Stimulated activated effector memory CD8-positive, alpha-beta T cell treated with anti-CD3 and anti-CD28 coated beads, Interleukin-12 subunit alpha, Interleukin-12 subunit beta, amount 100 ng/mL, for 72 hours (primary cell): ENCODE results near the gene ADORA2A.

Experiments used
- ATAC-seq: fragments of 150-1000 bp; cut with Tn5 transposase; 2 replicates; pipeline ENCODE4 v1.10.0; 2021
- DNase-seq, 2 donors: peaks; one replicate each; pipeline ENCODE4 v3.0.0; 2021 to 2022; ENCODE audit warnings: low spot score in 2 of 2
- H3K27ac Mint-ChIP-seq: one replicate; pipeline ENCODE4 v1.8.0; 2022; ENCODE audit warnings: mild to moderate bottlenecking, mixed read lengths
- H3K36me3 Mint-ChIP-seq: one replicate; pipeline ENCODE4 v1.8.0; 2022; ENCODE audit warnings: mild to moderate bottlenecking, mixed read lengths
- H3K4me1 Mint-ChIP-seq: one replicate; pipeline ENCODE4 v1.8.0; 2022; ENCODE audit warnings: mixed read lengths
- H3K4me3 Mint-ChIP-seq: one replicate; pipeline ENCODE4 v1.8.0; 2022; ENCODE audit warnings: mild to moderate bottlenecking, mixed read lengths
- H3K9me3 Mint-ChIP-seq: one replicate; pipeline ENCODE4 v1.8.0; 2022; ENCODE audit warnings: mixed read lengths

The ADORA2A gene

GRCh38 chr22:24441406-24442351 is 14.3 kb downstream of the ADORA2A start:
- Mint-ChIP-seq H3K4me1 (peaks cover 62% of the 10 kb centered on the region), H3K9me3 (no peaks in the 10 kb centered on the region), H3K27ac (peak overlapping the region; percentile 85), H3K36me3 (peaks cover 75% of the 10 kb centered on the region), H3K4me3 (no peak overlapping the region)
- no peak for DNase-seq
- ATAC-seq: no peak

GRCh38 chr22:24442352-24442744 is 14.9 kb downstream of the ADORA2A start:
- Mint-ChIP-seq H3K9me3 (no peaks in the 10 kb centered on the region), H3K36me3 (peaks cover 72% of the 10 kb centered on the region), H3K4me3 (no peak overlapping the region), H3K4me1 (peaks cover 55% of the 10 kb centered on the region), H3K27ac (peak overlapping the region; percentile 85)
- DNase-seq: no peak
- ATAC-seq: no peak

- Mint-ChIP-seq H3K9me3 (no peaks in the 10 kb centered on the region), H3K4me3 (no peak overlapping the region), H3K27ac (peak overlapping the region; percentile 72), H3K36me3 (peaks cover 63% of the 10 kb centered on the region), H3K4me1 (peaks cover 43% of the 10 kb centered on the region)
- no peak for ATAC-seq
- no peak for DNase-seq
Measured at GRCh38 chr22:24443668-24444067, 16.3 kb downstream of the ADORA2A start.

- Mint-ChIP-seq H3K9me3 (no peaks in the 10 kb centered on the region), H3K36me3 (peaks cover 57% of the 10 kb centered on the region), H3K4me3 (no peak overlapping the region), H3K27ac (peak overlapping the region; percentile 72), H3K4me1 (peaks cover 43% of the 10 kb centered on the region)
- ATAC-seq (no peak), DNase-seq (no peak)
Measured at GRCh38 chr22:24444251-24444650, 16.9 kb downstream of the ADORA2A start.

- no peaks in the 10 kb centered on the region for H3K9me3 Mint-ChIP-seq
- ATAC-seq (no peak), DNase-seq (no peak)
- H3K27ac Mint-ChIP-seq: peak overlapping the region; percentile 60
- peaks cover 51% of the 10 kb centered on the region for H3K36me3 Mint-ChIP-seq
- H3K4me1 Mint-ChIP-seq: peaks cover 47% of the 10 kb centered on the region
- no peak overlapping the region for H3K4me3 Mint-ChIP-seq
Measured at GRCh38 chr22:24444729-24445466, 17.5 kb downstream of the ADORA2A start.

GRCh38 chr22:24445481-24446259 is 18.3 kb downstream of the ADORA2A start:
- H3K36me3 Mint-ChIP-seq: peaks cover 45% of the 10 kb centered on the region
- no peaks in the 10 kb centered on the region for H3K9me3 Mint-ChIP-seq
- no peak overlapping the region for H3K4me3 Mint-ChIP-seq
- ATAC-seq (peak; percentile 85), DNase-seq (peak in 1 of 2 donors; percentile 55)
- H3K27ac Mint-ChIP-seq: peak overlapping the region; percentile 60
- H3K4me1 Mint-ChIP-seq: peaks cover 45% of the 10 kb centered on the region

GRCh38 chr22:24446260-24446611 is 18.8 kb downstream of the ADORA2A start:
- no peaks in the 10 kb centered on the region for H3K9me3 Mint-ChIP-seq
- H3K27ac Mint-ChIP-seq: peak overlapping the region; percentile 60
- no peak overlapping the region for H3K4me3 Mint-ChIP-seq
- no peak for DNase-seq
- H3K36me3 Mint-ChIP-seq: peaks cover 40% of the 10 kb centered on the region
- ATAC-seq: no peak
- H3K4me1 Mint-ChIP-seq: peaks cover 39% of the 10 kb centered on the region

- no peaks in the 10 kb centered on the region for H3K9me3 Mint-ChIP-seq
- H3K4me1 Mint-ChIP-seq: peaks cover 15% of the 10 kb centered on the region
- no peak for DNase-seq
- ATAC-seq: no peak
- peaks cover 4% of the 10 kb centered on the region for H3K36me3 Mint-ChIP-seq
- no peak overlapping the region for H3K4me3 Mint-ChIP-seq
- H3K27ac Mint-ChIP-seq: peak overlapping the region; percentile 24
Measured at GRCh38 chr22:24450610-24451009, 23.2 kb downstream of the ADORA2A start.

- H3K9me3 Mint-ChIP-seq: no peaks in the 10 kb centered on the region
- DNase-seq (no peak), ATAC-seq (no peak)
- H3K36me3 Mint-ChIP-seq: peaks cover 4% of the 10 kb centered on the region
- H3K4me3 Mint-ChIP-seq: no peak overlapping the region
- peaks cover 9% of the 10 kb centered on the region for H3K4me1 Mint-ChIP-seq
- no peak overlapping the region for H3K27ac Mint-ChIP-seq
Measured at GRCh38 chr22:24451162-24451561, 23.8 kb downstream of the ADORA2A start.

- Mint-ChIP-seq H3K27ac (no peak overlapping the region), H3K4me3 (no peak overlapping the region), H3K4me1 (peaks cover 8% of the 10 kb centered on the region), H3K36me3 (no peaks in the 10 kb centered on the region), H3K9me3 (no peaks in the 10 kb centered on the region)
- DNase-seq (no peak), ATAC-seq (no peak)
Measured at GRCh38 chr22:24453853-24454252, 26.5 kb downstream of the ADORA2A start.

GRCh38 chr22:24455039-24455438 is 27.6 kb downstream of the ADORA2A start:
- no peaks in the 10 kb centered on the region for H3K9me3 Mint-ChIP-seq
- no peaks in the 10 kb centered on the region for H3K36me3 Mint-ChIP-seq
- DNase-seq (no peak), ATAC-seq (no peak)
- H3K27ac Mint-ChIP-seq: no peak overlapping the region
- H3K4me1 Mint-ChIP-seq: peaks cover 7% of the 10 kb centered on the region
- H3K4me3 Mint-ChIP-seq: no peak overlapping the region

- H3K4me1 Mint-ChIP-seq: peaks cover 12% of the 10 kb centered on the region
- DNase-seq (no peak), ATAC-seq (no peak)
- no peaks in the 10 kb centered on the region for H3K36me3 Mint-ChIP-seq
- H3K27ac Mint-ChIP-seq: no peak overlapping the region
- H3K9me3 Mint-ChIP-seq: no peaks in the 10 kb centered on the region
- H3K4me3 Mint-ChIP-seq: no peak overlapping the region
Measured at GRCh38 chr22:24455751-24456426, 28.5 kb downstream of the ADORA2A start.

- no peak overlapping the region for H3K27ac Mint-ChIP-seq
- H3K4me1 Mint-ChIP-seq: peaks cover 14% of the 10 kb centered on the region
- ATAC-seq: no peak
- no peak overlapping the region for H3K4me3 Mint-ChIP-seq
- DNase-seq: no peak
- H3K36me3 Mint-ChIP-seq: no peaks in the 10 kb centered on the region
- H3K9me3 Mint-ChIP-seq: no peaks in the 10 kb centered on the region
Measured at GRCh38 chr22:24457894-24458420, 30.6 kb downstream of the ADORA2A start.

GRCh38 chr22:24459911-24460310 is 32.5 kb downstream of the ADORA2A start:
- Mint-ChIP-seq H3K27ac (peak overlapping the region; percentile 58), H3K4me1 (peaks cover 14% of the 10 kb centered on the region), H3K4me3 (no peak overlapping the region), H3K9me3 (no peaks in the 10 kb centered on the region), H3K36me3 (no peaks in the 10 kb centered on the region)
- DNase-seq: no peak
- ATAC-seq: no peak
